ENCODE data around the gene LTB. TPM values are rescaled to one million over a fixed set of nuclear protein-coding genes. Genes with fewer than 3 reads are reported as not detected.

LTB gene
- total and polyA plus RNA-seq, 2 donors, result 1.4 to 2.1 TPM

DNA sequence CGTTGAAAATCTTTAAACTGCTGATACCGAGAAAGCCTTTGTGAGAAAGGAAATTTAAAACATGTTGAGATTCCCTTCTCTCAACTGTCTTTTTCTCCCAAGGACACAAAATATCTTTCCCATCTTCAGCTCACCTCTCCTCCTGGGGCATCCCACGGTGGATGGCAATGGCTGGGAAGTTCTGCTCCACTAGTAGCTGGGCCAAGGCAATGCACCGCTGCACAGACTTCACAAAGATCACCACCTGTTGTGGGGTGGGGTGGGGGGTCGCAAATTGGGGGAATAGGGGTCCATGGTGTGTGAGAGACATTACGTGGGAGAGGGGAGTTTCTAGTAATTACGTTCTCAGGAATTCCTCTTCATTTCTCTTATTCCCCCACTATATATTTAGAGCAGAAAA lies 51.1 kb downstream of the LTB start:
- peaks cover 11% of the 10 kb centered on the region for H3K36me3 ChIP-seq (ENCODE audit: insufficient read depth)
- no peak overlapping the region for H3K27ac ChIP-seq (ENCODE audit: low read depth)
- no peak overlapping the region for H3K4me3 ChIP-seq (ENCODE audit: low read depth, low read length)
- H3K4me1 ChIP-seq (ENCODE audit: insufficient read depth), result no peaks in the 10 kb centered on the region
- WGBS, result 86% methylated on average over 7 of the region's 7 CpGs
- no peak for DNase-seq (ENCODE audit: extremely low spot score)

DNA sequence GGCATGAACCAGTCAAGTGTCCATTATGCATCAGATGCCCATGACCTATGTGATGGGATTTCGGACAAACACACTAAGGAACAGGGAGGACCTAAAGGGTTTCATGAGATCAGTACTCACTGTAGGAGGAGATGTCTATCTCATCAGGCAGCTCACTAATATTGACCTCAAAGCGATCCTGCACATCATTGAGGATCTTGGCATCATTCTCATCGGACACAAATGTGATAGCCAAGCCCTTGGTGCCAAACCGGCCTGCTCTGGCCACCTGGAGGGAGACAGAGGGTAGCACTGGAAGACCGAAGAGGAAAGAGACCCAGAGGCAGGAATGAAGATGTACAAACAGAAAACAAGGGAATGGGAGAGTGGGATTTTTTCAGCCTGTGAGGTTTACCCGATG lies 51.6 kb downstream of the LTB start:
- 63% methylated on average over 6 of the region's 6 CpGs for WGBS
- no peak overlapping the region for H3K27ac ChIP-seq (ENCODE audit: low read depth)

More for the DNA sequence above, 51.6 kb downstream of the LTB start:
- H3K36me3 ChIP-seq (ENCODE audit: insufficient read depth), result peaks cover 7% of the 10 kb centered on the region
- DNase-seq (ENCODE audit: extremely low spot score), result no peak
- no peak overlapping the region for H3K4me3 ChIP-seq (ENCODE audit: low read depth, low read length)
- no peaks in the 10 kb centered on the region for H3K4me1 ChIP-seq (ENCODE audit: insufficient read depth)

Small RNA genes within 50 kb of the gene (small RNA-seq; reads per million reads assigned to genes)
- gene SNORA38 (2.4 reads per million, percentile 88 among the genes with 10 or more reads in this experiment), gene SNORD117 (315 reads per million, percentile 98 among the genes with 10 or more reads in this experiment), gene SNORD84 (not detected), gene UQCRHP1 (not detected)

Other genes with a start within 250 kb of the LTB start
Only the 30 nearest of the 35 such genes appear.
- 6.7 TPM for gene MICA, start 178.8 kb downstream of the LTB start, total RNA-seq
- 23.8 TPM for gene MICA, start 178.8 kb downstream of the LTB start, polyA plus RNA-seq
- 1.6 TPM for gene MICB, start 84.3 kb downstream of the LTB start, total RNA-seq
- 1.6 TPM for gene MICB, start 84.3 kb downstream of the LTB start, polyA plus RNA-seq
- not detected for gene MCCD1, start 53.5 kb downstream of the LTB start, total RNA-seq
- not detected for gene MCCD1, start 53.5 kb downstream of the LTB start, polyA plus RNA-seq
- 271 TPM for gene DDX39B, start 40.4 kb downstream of the LTB start, total RNA-seq
- gene DDX39B, start 40.4 kb downstream of the LTB start, polyA plus RNA-seq, result 285 TPM
- 3.3 TPM for gene ATP6V1G2, start 35.8 kb downstream of the LTB start, total RNA-seq
- gene ATP6V1G2, start 35.8 kb downstream of the LTB start, polyA plus RNA-seq, result 3.8 TPM
- gene NFKBIL1, start 34.8 kb downstream of the LTB start, total RNA-seq, result 12.1 TPM
- 36.9 TPM for gene NFKBIL1, start 34.8 kb downstream of the LTB start, polyA plus RNA-seq
- gene LTA, start 10.1 kb downstream of the LTB start, total RNA-seq, result not detected
- 0.06 TPM for gene LTA, start 10.1 kb downstream of the LTB start, polyA plus RNA-seq
- gene TNF, start 6.9 kb downstream of the LTB start, total RNA-seq, result not detected
- 0.29 TPM for gene TNF, start 6.9 kb downstream of the LTB start, polyA plus RNA-seq
- 4.2 TPM for gene LST1, start 3.9 kb upstream of the LTB start, total RNA-seq
- 10.6 TPM for gene LST1, start 3.9 kb upstream of the LTB start, polyA plus RNA-seq
- not detected for gene NCR3, start 10.6 kb upstream of the LTB start, total RNA-seq
- 0.20 TPM for gene NCR3, start 10.6 kb upstream of the LTB start, polyA plus RNA-seq
- gene AIF1, start 32.8 kb upstream of the LTB start, total RNA-seq, result 42.6 TPM
- 41.7 TPM for gene AIF1, start 32.8 kb upstream of the LTB start, polyA plus RNA-seq
- gene PRRC2A, start 38.3 kb upstream of the LTB start, total RNA-seq, result 53.7 TPM
- 115 TPM for gene PRRC2A, start 38.3 kb upstream of the LTB start, polyA plus RNA-seq
- 73.8 TPM for gene BAG6, start 70.2 kb upstream of the LTB start, total RNA-seq
- 193 TPM for gene BAG6, start 70.2 kb upstream of the LTB start, polyA plus RNA-seq
- gene APOM, start 73.5 kb upstream of the LTB start, total RNA-seq, result 0.69 TPM
- 3.6 TPM for gene APOM, start 73.5 kb upstream of the LTB start, polyA plus RNA-seq
- 17.6 TPM for gene C6orf47, start 78.4 kb upstream of the LTB start, total RNA-seq
- gene C6orf47, start 78.4 kb upstream of the LTB start, polyA plus RNA-seq, result 29.7 TPM
- gene GPANK1, start 82.6 kb upstream of the LTB start, total RNA-seq, result 10.0 TPM
- gene GPANK1, start 82.6 kb upstream of the LTB start, polyA plus RNA-seq, result 20.9 TPM
- 44.3 TPM for gene CSNK2B, start 83.7 kb upstream of the LTB start, total RNA-seq
- gene CSNK2B, start 83.7 kb upstream of the LTB start, polyA plus RNA-seq, result 151 TPM
- gene LY6G5B, start 87.6 kb upstream of the LTB start, total RNA-seq, result 6.0 TPM
- 7.2 TPM for gene LY6G5B, start 87.6 kb upstream of the LTB start, polyA plus RNA-seq
- gene LY6G5C, start 98.6 kb upstream of the LTB start, total RNA-seq, result 0.37 TPM
- gene LY6G5C, start 98.6 kb upstream of the LTB start, polyA plus RNA-seq, result 4.0 TPM
- gene ABHD16A, start 120.9 kb upstream of the LTB start, total RNA-seq, result 42.6 TPM
- 56.4 TPM for gene ABHD16A, start 120.9 kb upstream of the LTB start, polyA plus RNA-seq
- gene LY6G6F, start 124.4 kb upstream of the LTB start, total RNA-seq, result not detected
- not detected for gene LY6G6F, start 124.4 kb upstream of the LTB start, polyA plus RNA-seq
- 3.1 TPM for gene LY6G6D, start 132.9 kb upstream of the LTB start, total RNA-seq
- 1.7 TPM for gene LY6G6D, start 132.9 kb upstream of the LTB start, polyA plus RNA-seq
- gene LY6G6C, start 139.3 kb upstream of the LTB start, total RNA-seq, result not detected
- not detected for gene LY6G6C, start 139.3 kb upstream of the LTB start, polyA plus RNA-seq
- 0.32 TPM for gene MPIG6B, start 140.9 kb upstream of the LTB start, total RNA-seq
- gene MPIG6B, start 140.9 kb upstream of the LTB start, polyA plus RNA-seq, result 0.62 TPM
- gene DDAH2, start 146.9 kb upstream of the LTB start, total RNA-seq, result 81.6 TPM
- 115 TPM for gene DDAH2, start 146.9 kb upstream of the LTB start, polyA plus RNA-seq
- gene CLIC1, start 154.1 kb upstream of the LTB start, total RNA-seq, result 200 TPM
- gene CLIC1, start 154.1 kb upstream of the LTB start, polyA plus RNA-seq, result 303 TPM
- gene MSH5, start 157.6 kb upstream of the LTB start, total RNA-seq, result 14.8 TPM
- gene MSH5, start 157.6 kb upstream of the LTB start, polyA plus RNA-seq, result 2.9 TPM
- 0.90 TPM for gene SAPCD1, start 180.2 kb upstream of the LTB start, total RNA-seq
- 1.3 TPM for gene SAPCD1, start 180.2 kb upstream of the LTB start, polyA plus RNA-seq
- gene VWA7, start 194.9 kb upstream of the LTB start, total RNA-seq, result 0.42 TPM
- 0.39 TPM for gene VWA7, start 194.9 kb upstream of the LTB start, polyA plus RNA-seq
- gene VARS1, start 213.3 kb upstream of the LTB start, total RNA-seq, result 16.7 TPM
- 34.4 TPM for gene VARS1, start 213.3 kb upstream of the LTB start, polyA plus RNA-seq

Measured in urinary bladder (tissue), 4 donors.